A673 (cell line): ENCODE measurements around the gene MAGI3. TPM values are rescaled to one million over a fixed set of nuclear protein-coding genes. Genes with fewer than 3 reads are reported as not detected.
"Not testable (repeated sequence)": the region's sequence is repeated elsewhere in the genome, so short reads cannot be mapped to it uniquely, and the experiment has no call there.

Source experiments
- BruUV-seq: library from RNA; stranded (reverse); fragments of 400-500 nt; replicated peaks from 2 replicates; lab custom pipeline; 2021; lab: Mats Ljungman, UMichigan
- CTCF ChIA-PET: fragments of 300-600 bp; sonication (Branson Sonifier 250); formaldehyde crosslinking; loops from one replicate; lab custom pipeline; 2022; ENCODE audit warnings: antibody characterized with exemption; lab: Charles Lee
- POLR2A ChIA-PET: fragments of 300-600 bp; sonication (Branson Sonifier 250); formaldehyde crosslinking; loops from one replicate; lab custom pipeline; 2022; ENCODE audit warnings: antibody characterized with exemption; ENCODE audit not compliant: low non-redundant PET; lab: Charles Lee
- DNase-seq: peaks from one replicate; pipeline ENCODE4 v3.0.0-alpha.2; 2015; ENCODE audit warnings: low spot score
- H3K27ac ChIP-seq: fragments of 200-600 bp; sonication (generic); 2 replicates; pipeline ENCODE4 v1.5.1; 2016; ENCODE audit warnings: mixed run types, low read depth, mild to moderate bottlenecking, mixed read lengths, antibody characterized with exemption, low read length; ENCODE audit not compliant: poor library complexity, severe bottlenecking
- H3K27me3 ChIP-seq: fragments of 200-600 bp; sonication (generic); replicated peaks from 2 replicates; pipeline ENCODE4 v1.6.1; 2017; ENCODE audit warnings: mixed run types, low read depth, mild to moderate bottlenecking, mixed read lengths, antibody characterized with exemption, low read length; ENCODE audit not compliant: insufficient read depth, poor library complexity
- H3K36me3 ChIP-seq: fragments of 200-600 bp; sonication (generic); 2 replicates; pipeline ENCODE4 v1.6.1; 2016; ENCODE audit warnings: mixed run types, mild to moderate bottlenecking, mixed read lengths, antibody characterized with exemption, low read length; ENCODE audit not compliant: insufficient read depth, poor library complexity, severe bottlenecking
- H3K4me1 ChIP-seq: fragments of 200-600 bp; sonication (generic); 2 replicates; pipeline ENCODE4 v1.6.1; 2017; ENCODE audit warnings: mixed run types, mild to moderate bottlenecking, mixed read lengths, antibody characterized with exemption, low read length; ENCODE audit not compliant: insufficient read depth, poor library complexity, severe bottlenecking
- H3K4me3 ChIP-seq: fragments of 200-600 bp; sonication (generic); 2 replicates; pipeline ENCODE4 v1.5.1; 2016; ENCODE audit warnings: low read depth, mixed run types, mild to moderate bottlenecking, mixed read lengths, low read length; ENCODE audit not compliant: poor library complexity, severe bottlenecking
- H3K9me3 ChIP-seq: fragments of 200-600 bp; sonication (generic); 2 replicates; pipeline ENCODE4 v1.6.1; 2016; ENCODE audit warnings: mixed run types, low read depth, mild to moderate bottlenecking, mixed read lengths, antibody characterized with exemption, low read length; ENCODE audit not compliant: poor library complexity, severe bottlenecking
- CTCF ChIP-seq: fragments of 300-800, 200-600 bp; sonication (generic); conservative IDR thresholded peaks from 2 replicates; pipeline ENCODE4 v1.5.1; 2017; ENCODE audit warnings: low read depth, mild to moderate bottlenecking, antibody characterized with exemption, low read length, moderate library complexity, mixed read lengths
- EZH2 ChIP-seq: fragments of 200-600 bp; sonication (generic); IDR thresholded peaks from 2 replicates; pipeline ENCODE4 v1.6.1; 2017; ENCODE audit warnings: borderline replicate concordance, low read depth, mild to moderate bottlenecking, mixed read lengths, antibody characterized with exemption, low read length; ENCODE audit not compliant: poor library complexity, severe bottlenecking
- intact Hi-C: fragments of 100-400 bp; cut with micrococcal nuclease; formaldehyde crosslinking; loops from one replicate; pipeline ENCODE4 v1.10.0; 2022; ENCODE audit not compliant: unreplicated experiment
- total RNA-seq: library from RNA; stranded (reverse); gene quantifications from 2 replicates; pipeline ENCODE4 v1.2.3, GENCODE V29; 2021

Gene MAGI3
- total RNA-seq, 1 experiment from 2014 or later: 5.1 TPM

DNA sequence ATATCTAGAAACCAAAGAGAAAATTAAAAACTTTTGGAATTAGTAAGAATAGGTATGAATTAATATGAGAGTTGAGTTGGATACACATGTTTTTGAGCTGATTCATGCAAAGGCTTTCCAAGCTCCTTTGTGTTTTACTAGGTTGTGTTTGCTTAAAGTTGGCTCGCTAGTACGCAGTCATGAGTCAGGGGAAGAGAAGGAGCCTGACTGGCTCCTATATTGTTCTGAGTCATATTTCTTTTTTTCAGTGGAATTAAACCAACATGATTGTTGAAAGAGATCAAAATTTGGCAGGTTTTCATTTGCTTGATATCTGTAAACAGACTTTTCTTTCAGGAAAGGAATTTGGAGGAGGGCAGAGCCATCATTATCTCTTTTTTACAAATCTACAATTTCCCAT lies 66.7 kb downstream of the MAGI3 start:
- POLR2A ChIA-PET: no interaction called here
- BruUV-seq: no TSS peak

DNA sequence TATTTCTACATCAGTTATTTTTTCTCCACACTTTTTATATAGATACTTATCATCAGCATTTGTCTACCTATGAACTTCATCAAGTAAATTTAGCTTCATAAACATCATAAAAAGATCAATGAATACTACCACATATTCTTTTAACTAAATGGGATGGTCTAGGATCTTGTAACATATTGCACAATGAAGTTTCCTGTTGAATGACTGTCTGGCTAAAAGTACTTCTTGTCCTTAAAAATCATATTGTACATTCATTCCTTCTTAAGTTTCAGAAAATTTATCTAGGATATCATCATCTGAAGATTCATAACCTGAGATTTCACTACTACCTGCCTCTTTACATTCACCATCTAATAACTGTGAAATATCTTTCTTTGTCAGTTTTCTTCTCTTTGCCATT lies 69.0 kb downstream of the MAGI3 start:
- intact Hi-C loops: no loop called here
- no peaks in the 10 kb centered on the region for H3K4me1 ChIP-seq
- POLR2A ChIA-PET: no interaction called here

More for the DNA sequence above, 66.7 kb downstream of the MAGI3 start:
- H3K36me3 ChIP-seq: no peaks in the 10 kb centered on the region
- intact Hi-C loops: no loop called here
- H3K27ac ChIP-seq: no peak overlapping the region
- H3K27me3 ChIP-seq: no peaks in the 10 kb centered on the region
- DNase-seq: peak; percentile 66
- CTCF ChIA-PET: no interaction called here
- H3K4me3 ChIP-seq: no peak overlapping the region
- H3K9me3 ChIP-seq: no peaks in the 10 kb centered on the region
- H3K4me1 ChIP-seq: no peaks in the 10 kb centered on the region
- no peak for TF ChIP-seq CTCF
- no peak for TF ChIP-seq EZH2

GRCh38 chr1:113467991-113468390 lies 77.7 kb downstream of the MAGI3 start:
- CTCF ChIA-PET: no interaction called here

More for the DNA sequence above, 69.0 kb downstream of the MAGI3 start:
- H3K4me3 ChIP-seq: no peak overlapping the region
- no peak overlapping the region for H3K27ac ChIP-seq
- BruUV-seq: no TSS peak
- no peaks in the 10 kb centered on the region for H3K27me3 ChIP-seq
- no peak for DNase-seq
- no peaks in the 10 kb centered on the region for H3K36me3 ChIP-seq
- CTCF ChIA-PET: no interaction called here
- H3K9me3 ChIP-seq: no peaks in the 10 kb centered on the region
- TF ChIP-seq CTCF (no peak), EZH2 (no peak)

DNA sequence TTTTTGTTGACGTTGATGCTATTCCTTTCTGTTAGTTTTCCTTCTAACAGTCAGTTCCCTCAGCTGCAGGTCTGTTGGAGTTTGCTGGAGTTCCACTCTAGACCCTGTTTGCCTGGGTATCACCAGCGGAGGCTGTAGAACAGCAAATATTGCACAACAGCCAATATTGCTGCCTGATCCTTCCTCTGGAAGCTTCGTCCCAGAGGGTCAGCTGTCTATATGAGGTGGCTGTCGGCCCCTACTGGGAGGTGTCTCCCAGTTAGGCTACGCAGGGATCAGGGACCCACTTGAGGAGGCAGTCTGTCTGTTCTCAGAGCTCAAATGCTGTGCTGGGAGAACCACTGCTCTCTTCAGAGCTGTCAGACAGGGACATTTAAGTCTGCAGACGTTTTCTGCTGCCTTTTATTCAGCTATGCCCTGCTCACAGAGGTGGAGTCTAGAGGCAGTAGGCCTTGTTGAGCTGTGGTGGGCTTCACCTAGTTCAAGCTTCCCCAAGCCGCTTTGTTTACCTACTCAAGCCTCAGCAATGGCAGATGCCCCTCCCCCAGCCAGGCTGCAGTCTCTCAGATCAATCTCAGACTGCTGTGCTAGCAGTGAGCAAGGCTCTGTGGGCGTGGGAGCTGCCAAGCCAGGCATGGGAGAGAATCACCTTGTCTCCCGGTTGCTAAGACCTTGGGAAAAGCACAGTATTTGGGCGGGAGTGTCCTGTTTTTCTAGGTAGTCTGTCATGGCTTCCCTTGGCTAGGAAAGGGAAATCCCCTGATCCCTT lies 88.3 kb downstream of the MAGI3 start:
- H3K27me3 ChIP-seq, H3K36me3 ChIP-seq, H3K27ac ChIP-seq, BruUV-seq, intact Hi-C loops, H3K4me3 ChIP-seq, DNase-seq, H3K9me3 ChIP-seq, H3K4me1 ChIP-seq, CTCF ChIA-PET, POLR2A ChIA-PET: not testable (repeated sequence)

More at GRCh38 chr1:113467991-113468390, 77.7 kb downstream of the MAGI3 start:
- Histone ChIP-seq H3K9me3 (peaks cover 4% of the 10 kb centered on the region), H3K4me3 (no peak overlapping the region), H3K27me3 (peaks cover 7% of the 10 kb centered on the region), H3K4me1 (no peaks in the 10 kb centered on the region), H3K36me3 (no peaks in the 10 kb centered on the region), H3K27ac (no peak overlapping the region)
- no peak for TF ChIP-seq EZH2
- BruUV-seq: no TSS peak
- intact Hi-C loops: no loop called here
- DNase-seq: no peak
- POLR2A ChIA-PET: no interaction called here
